ENCODE measurements around the gene FAM20C. TPM values are rescaled to one million over a fixed set of nuclear protein-coding genes. Genes with fewer than 3 reads are reported as not detected.

The FAM20C gene
- total and polyA plus RNA-seq, 2 donors (not counting 3 experiments of a cell fraction or from before 2014, with no cell fraction given): 14.2 to 34.5 TPM

- peaks cover 11% of the 10 kb centered on the region for H3K4me1 ChIP-seq (ENCODE audit: control insufficient read depth, extremely low read depth, insufficient read depth, low read length)
- H3K27me3 ChIP-seq (ENCODE audit: control insufficient read depth in 2 of 2, insufficient read depth in 2 of 2, low read length in 2 of 2): no peaks in the 10 kb centered on the region
- TF ChIP-seq POLR2AphosphoS5 (IDR thresholded peaks at IDR 0.05; ENCODE audit: insufficient read depth, low read depth, low read length) (no peak), FOS (IDR thresholded peaks at IDR 0.05; ENCODE audit: borderline replicate concordance, insufficient read depth, low read length) (no peak), JUN (IDR thresholded peaks at IDR 0.05; ENCODE audit: borderline replicate concordance, insufficient read depth, insufficient read length, low read depth) (no peak), EZH2 (IDR thresholded peaks at IDR 0.05; ENCODE audit: borderline replicate concordance, low read depth, low read length, severe bottlenecking) (no peak), CTCF (IDR thresholded peaks at IDR 0.05; ENCODE audit: extremely low read depth in 1 of 2, insufficient read depth in 1 of 2, low read depth in 1 of 2, low read length in 2 of 2) (no peak)
- H4K20me1 ChIP-seq (replicated peaks; ENCODE audit: control insufficient read depth, extremely low read depth, insufficient read depth, low read length): no peaks in the 10 kb centered on the region
- no peak overlapping the region for H2AFZ ChIP-seq (ENCODE audit: low read depth, low read length)
- DNase-seq (ENCODE audit: low read depth, low spot score) (no peak), FAIRE-seq (no peak)
- CTCF ChIA-PET: interaction anchor here (2.3 kb wide), 1 partner anchor 126 kb away, joined by 11 read pairs; no protein-coding TSS in a partner anchor
- H3K27ac ChIP-seq (ENCODE audit: insufficient read depth, low read depth, low read length): no peak overlapping the region
- H3K79me2 ChIP-seq (ENCODE audit: control insufficient read depth, insufficient read depth, low read length): peaks cover 17% of the 10 kb centered on the region
- no peaks in the 10 kb centered on the region for H3K36me3 ChIP-seq (ENCODE audit: control insufficient read depth in 2 of 2, extremely low read depth in 1 of 2, insufficient read depth in 2 of 2, low read length in 2 of 2)
- no peaks in the 10 kb centered on the region for H3K9me3 ChIP-seq (replicated peaks; ENCODE audit: control insufficient read depth, insufficient read depth, low read length)
- dilution Hi-C loops (cut with MboI; ENCODE audit: extremely low pct_ligation_motif_present, low sequenced_read_pairs): no loop called here
- no peak overlapping the region for H3K4me2 ChIP-seq (ENCODE audit: insufficient read depth, low read length)
- H3K9me1 ChIP-seq (replicated peaks; ENCODE audit: control insufficient read depth, extremely low read depth, insufficient read depth, low read length): no peaks in the 10 kb centered on the region
- intact Hi-C loops (cut with micrococcal nuclease): no loop called here
- no peak overlapping the region for H3K9ac ChIP-seq (replicated peaks; ENCODE audit: extremely low read depth, insufficient read depth, low read length)
- no TSS peak for BruUV-seq (replicated peaks)
- POLR2A ChIA-PET: no interaction called here
- no peak overlapping the region for H3K4me3 ChIP-seq (replicated peaks in 1 of 3; ENCODE audit: insufficient read depth in 1 of 3, low read depth in 1 of 3, low read length in 3 of 3)
Observed at GRCh38 chr7:189719-190118, 2.7 kb upstream of the FAM20C start.

GRCh38 chr7:190196-190595 is 2.2 kb upstream of the FAM20C start:
- H2AFZ ChIP-seq (ENCODE audit: low read depth, low read length): no peak overlapping the region
- TF ChIP-seq CTCF (IDR thresholded peaks at IDR 0.05; ENCODE audit: extremely low read depth in 1 of 2, insufficient read depth in 1 of 2, low read depth in 1 of 2, low read length in 2 of 2) (no peak), POLR2A (IDR thresholded peaks at IDR 0.05; ENCODE audit: low read depth, low read length) (no peak), EZH2 (IDR thresholded peaks at IDR 0.05; ENCODE audit: borderline replicate concordance, low read depth, low read length, severe bottlenecking) (no peak), JUN (IDR thresholded peaks at IDR 0.05; ENCODE audit: borderline replicate concordance, insufficient read depth, insufficient read length, low read depth) (no peak), FOS (IDR thresholded peaks at IDR 0.05; ENCODE audit: borderline replicate concordance, insufficient read depth, low read length) (no peak), GATA2 (IDR thresholded peaks at IDR 0.05; ENCODE audit: insufficient read depth, insufficient read length, low read depth, low read length) (no peak), MYC (IDR thresholded peaks at IDR 0.05; ENCODE audit: low read depth, low read length) (no peak), MAX (IDR thresholded peaks at IDR 0.05; ENCODE audit: insufficient read depth, insufficient read length) (no peak), POLR2AphosphoS5 (IDR thresholded peaks at IDR 0.05; ENCODE audit: insufficient read depth, low read depth, low read length) (no peak)

More at GRCh38 chr7:190196-190595, 2.2 kb upstream of the FAM20C start:
- dilution Hi-C loops (cut with MboI; ENCODE audit: extremely low pct_ligation_motif_present, low sequenced_read_pairs): no loop called here
- Histone ChIP-seq H3K9me1 (replicated peaks; ENCODE audit: control insufficient read depth, extremely low read depth, insufficient read depth, low read length) (no peaks in the 10 kb centered on the region), H3K4me2 (ENCODE audit: insufficient read depth, low read length) (no peak overlapping the region), H3K79me2 (ENCODE audit: control insufficient read depth, insufficient read depth, low read length) (peaks cover 22% of the 10 kb centered on the region), H4K20me1 (replicated peaks; ENCODE audit: control insufficient read depth, extremely low read depth, insufficient read depth, low read length) (no peaks in the 10 kb centered on the region), H3K27me3 (ENCODE audit: control insufficient read depth in 2 of 2, insufficient read depth in 2 of 2, low read length in 2 of 2) (no peaks in the 10 kb centered on the region), H3K9me3 (replicated peaks; ENCODE audit: control insufficient read depth, insufficient read depth, low read length) (no peaks in the 10 kb centered on the region), H3K27ac (ENCODE audit: insufficient read depth, low read depth, low read length) (no peak overlapping the region), H3K4me3 (replicated peaks in 1 of 3; ENCODE audit: insufficient read depth in 1 of 3, low read depth in 1 of 3, low read length in 3 of 3) (no peak overlapping the region), H3K9ac (replicated peaks; ENCODE audit: extremely low read depth, insufficient read depth, low read length) (no peak overlapping the region), H3K4me1 (ENCODE audit: control insufficient read depth, extremely low read depth, insufficient read depth, low read length) (peaks cover 15% of the 10 kb centered on the region), H3K36me3 (ENCODE audit: control insufficient read depth in 2 of 2, extremely low read depth in 1 of 2, insufficient read depth in 2 of 2, low read length in 2 of 2) (no peaks in the 10 kb centered on the region)
- intact Hi-C loops (cut with micrococcal nuclease): no loop called here
- ChIA-PET CTCF (no interaction called here), POLR2A (no interaction called here)
- no peak for DNase-seq (ENCODE audit: low read depth, low spot score)
- FAIRE-seq: no peak
- BruUV-seq (replicated peaks): no TSS peak
